Caco-2 (cell line): ENCODE measurements around the gene COPRS. TPM values are rescaled to one million over a fixed set of nuclear protein-coding genes. Genes with fewer than 3 reads are reported as not detected.
A peak's percentile ranks its signal among the peaks of the same experiment; 100 is the strongest.

ENCODE experiments used
- BruUV-seq: library from RNA; stranded (reverse); fragments of 400-500 nt; replicated peaks from 2 replicates; lab custom pipeline; 2021; lab: Mats Ljungman, UMichigan
- CTCF ChIA-PET: fragments of 300-600 bp; sonication (Branson Sonifier 250); formaldehyde crosslinking; loops from one replicate; lab custom pipeline; 2022; ENCODE audit warnings: antibody characterized with exemption; lab: Charles Lee
- POLR2A ChIA-PET: fragments of 300-600 bp; sonication (Branson Sonifier 250); formaldehyde crosslinking; loops from one replicate; lab custom pipeline; 2022; ENCODE audit warnings: antibody characterized with exemption; lab: Charles Lee
- DNase-seq, 2 experiments: peaks; one replicate each; pipeline versions ENCODE4 v3.0.0 to v3.0.0-alpha.2; 2020 to 2022
- H3K27me3 ChIP-seq: replicated peaks from 2 replicates; pipeline ENCODE4 v1.6.0; 2011; ENCODE audit warnings: low read length; ENCODE audit not compliant: control insufficient read depth, insufficient read depth
- H3K36me3 ChIP-seq: 2 replicates; pipeline ENCODE4 v1.5.1; 2011; ENCODE audit warnings: low read length; ENCODE audit not compliant: control insufficient read depth, insufficient read depth
- H3K4me1 ChIP-seq: fragments of 250-450 bp; sonication (Bioruptor Pico); 2 replicates; pipeline ENCODE4 v1.5.1; 2020; ENCODE audit warnings: mild to moderate bottlenecking
- H3K4me3 ChIP-seq: 2 replicates; pipeline ENCODE4 v1.5.1; 2011; ENCODE audit warnings: low read depth, mild to moderate bottlenecking, control low read depth, low read length
- H3K9me3 ChIP-seq: fragments of 250-450 bp; sonication (Bioruptor Pico); 2 replicates; pipeline ENCODE4 v1.5.1; 2020; ENCODE audit warnings: mild to moderate bottlenecking, moderate library complexity
- H3K27ac Mint-ChIP-seq: one replicate; pipeline ENCODE4 v1.8.0; 2022; ENCODE audit warnings: mixed read lengths; ENCODE audit not compliant: unreplicated experiment
- H3K27me3 Mint-ChIP-seq: one replicate; pipeline ENCODE4 v1.8.0; 2022; ENCODE audit warnings: mixed read lengths; ENCODE audit not compliant: insufficient read depth, unreplicated experiment
- H3K36me3 Mint-ChIP-seq: one replicate; pipeline ENCODE4 v1.8.0; 2022; ENCODE audit warnings: mild to moderate bottlenecking, mixed read lengths; ENCODE audit not compliant: insufficient read depth, unreplicated experiment
- H3K4me1 Mint-ChIP-seq: one replicate; pipeline ENCODE4 v1.8.0; 2022; ENCODE audit warnings: low read depth, mixed read lengths; ENCODE audit not compliant: unreplicated experiment
- H3K4me3 Mint-ChIP-seq: one replicate; pipeline ENCODE4 v1.8.0; 2022; ENCODE audit warnings: mild to moderate bottlenecking, moderate library complexity, mixed read lengths; ENCODE audit not compliant: unreplicated experiment
- H3K9me3 Mint-ChIP-seq: one replicate; pipeline ENCODE4 v1.8.0; 2022; ENCODE audit warnings: mixed read lengths; ENCODE audit not compliant: unreplicated experiment
- CTCF ChIP-seq, 2 experiments: fragments of 200-600 bp in 1 of 2; IDR thresholded peaks; 1 replicate in 1 of 2; 2 replicates in 1 of 2; pipeline versions ENCODE4 v1.5.1 to v1.8.0; 2011 to 2022; ENCODE audit warnings: antibody characterized with exemption in 1 of 2, control low read depth in 1 of 2, inconsistent platforms in 1 of 2, low read depth in 1 of 2, low read length in 1 of 2, mild to moderate bottlenecking in 1 of 2, moderate library complexity in 1 of 2; ENCODE audit not compliant: insufficient read depth in 1 of 2, severe bottlenecking in 1 of 2, unreplicated experiment in 1 of 2
- intact Hi-C: fragments of 100-400 bp; cut with micrococcal nuclease; formaldehyde crosslinking; loops from one replicate; pipeline ENCODE4 v1.10.0; 2022; ENCODE audit not compliant: unreplicated experiment
- total RNA-seq: library from RNA; stranded (reverse); gene quantifications from 2 replicates; pipeline ENCODE4 v1.2.3, GENCODE V29; 2022

Gene COPRS
- total RNA-seq, 1 experiment from 2014 or later, result 62.2 TPM

GRCh38 chr17:31869031-31869430 is 10.0 kb upstream of the COPRS start:
- Mint-ChIP-seq H3K4me1 (no peaks in the 10 kb centered on the region), H3K27ac (no peak overlapping the region), H3K36me3 (peaks cover 95% of the 10 kb centered on the region), H3K9me3 (no peaks in the 10 kb centered on the region), H3K4me3 (no peak overlapping the region), H3K27me3 (no peaks in the 10 kb centered on the region)
- H3K36me3 ChIP-seq, result peaks cover 4% of the 10 kb centered on the region
- DNase-seq, result no peak
- no peak overlapping the region for H3K4me3 ChIP-seq
- no TSS peak for BruUV-seq
- H3K9me3 ChIP-seq, result no peaks in the 10 kb centered on the region
- H3K4me1 ChIP-seq, result no peaks in the 10 kb centered on the region
- no peaks in the 10 kb centered on the region for H3K27me3 ChIP-seq
- intact Hi-C loops, result no loop called here
- ChIA-PET POLR2A (no interaction called here), CTCF (no interaction called here)
- TF ChIP-seq CTCF (IDR thresholded peaks at IDR 0.05; ENCODE audit: insufficient read depth in 1 of 2, low read depth in 1 of 2, low read length in 1 of 2, severe bottlenecking in 1 of 2, unreplicated experiment in 1 of 2), result no peak

- Mint-ChIP-seq H3K4me1 (peaks cover 26% of the 10 kb centered on the region), H3K27ac (peak overlapping the region; percentile 18)
- CTCF ChIA-PET, result interaction anchor here (1.1 kb wide), 1 partner anchor 17 kb away, joined by 6 read pairs; no protein-coding TSS in a partner anchor
Measured at GRCh38 chr17:31859487-31860008, 504 bp upstream of the COPRS start.

More at GRCh38 chr17:31859487-31860008, 504 bp upstream of the COPRS start:
- Mint-ChIP-seq H3K36me3 (peaks cover 33% of the 10 kb centered on the region), H3K9me3 (no peaks in the 10 kb centered on the region), H3K27me3 (no peaks in the 10 kb centered on the region), H3K4me3 (peak overlapping the region; percentile 65)
- peaks cover 3% of the 10 kb centered on the region; the same call in 1 of the 2 replicates for H3K36me3 ChIP-seq
- peak in 1 of 2 experiments; percentile 29 for DNase-seq
- no peaks in the 10 kb centered on the region for H3K4me1 ChIP-seq
- TF ChIP-seq CTCF (IDR thresholded peaks at IDR 0.05; ENCODE audit: insufficient read depth in 1 of 2, low read depth in 1 of 2, low read length in 1 of 2, severe bottlenecking in 1 of 2, unreplicated experiment in 1 of 2), result no peak
- BruUV-seq, result no TSS peak
- intact Hi-C loops, result loop anchor here (1.0 kb wide), 1 partner anchor 42 kb away; the partner anchor contains the start of gene UTP6
- no peaks in the 10 kb centered on the region for H3K27me3 ChIP-seq
- no peaks in the 10 kb centered on the region for H3K9me3 ChIP-seq
- peak overlapping the region; percentile 81 for H3K4me3 ChIP-seq
- POLR2A ChIA-PET, result interaction anchor here (1.2 kb wide), 1 partner anchor 42 kb away, joined by 8 read pairs; the partner anchor contains the start of gene UTP6
